Measurements from ENCODE around the gene OSER1. TPM values are rescaled to one million over a fixed set of nuclear protein-coding genes. Genes with fewer than 3 reads are reported as not detected.

The OSER1 gene
- total and polyA plus RNA-seq, 2 of the 8 experiments (the other 6 are each of a cell fraction or from before 2014, with no cell fraction given) = 24.5 to 31.8 TPM

DNA sequence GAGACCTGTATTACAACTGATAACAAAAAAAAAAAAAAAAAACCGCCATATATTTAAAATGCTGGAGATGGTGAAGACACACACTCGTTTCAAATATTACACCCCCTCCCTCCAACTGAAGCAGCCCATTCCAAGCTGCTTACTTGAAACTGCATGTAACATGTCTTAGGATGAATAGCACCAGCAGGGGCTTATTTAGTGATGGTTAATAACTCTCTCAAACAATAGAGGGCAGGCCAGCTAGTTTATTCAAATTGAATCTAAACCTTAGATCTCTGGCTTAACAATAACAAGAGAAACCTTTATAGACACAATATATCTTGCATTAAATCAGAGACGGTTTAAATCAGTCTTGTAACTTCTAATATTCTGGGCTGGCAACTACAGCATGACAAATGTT lies 14.3 kb downstream of the OSER1 start (continued):
- TF ChIP-seq SP2 (IDR thresholded peaks at IDR 0.05; ENCODE audit: low read length) (no peak), CTBP2 (IDR thresholded peaks at IDR 0.05; ENCODE audit: borderline replicate concordance, insufficient read depth, insufficient read length, low read length) (no peak), SUZ12 (IDR thresholded peaks at IDR 0.05; ENCODE audit: low read length) (no peak)
